LNCAP (cell line): ENCODE measurements around the gene KRTAP3-2.

Experiments used
- TF ChIP-seq, protein P1 (sequence below): fragments of 450-650 bp; IDR thresholded peaks from 2 replicates; pipeline ENCODE4 v1.5.1; 2017; ENCODE audit warnings: mild to moderate bottlenecking

KRTAP3-2 gene

DNA sequence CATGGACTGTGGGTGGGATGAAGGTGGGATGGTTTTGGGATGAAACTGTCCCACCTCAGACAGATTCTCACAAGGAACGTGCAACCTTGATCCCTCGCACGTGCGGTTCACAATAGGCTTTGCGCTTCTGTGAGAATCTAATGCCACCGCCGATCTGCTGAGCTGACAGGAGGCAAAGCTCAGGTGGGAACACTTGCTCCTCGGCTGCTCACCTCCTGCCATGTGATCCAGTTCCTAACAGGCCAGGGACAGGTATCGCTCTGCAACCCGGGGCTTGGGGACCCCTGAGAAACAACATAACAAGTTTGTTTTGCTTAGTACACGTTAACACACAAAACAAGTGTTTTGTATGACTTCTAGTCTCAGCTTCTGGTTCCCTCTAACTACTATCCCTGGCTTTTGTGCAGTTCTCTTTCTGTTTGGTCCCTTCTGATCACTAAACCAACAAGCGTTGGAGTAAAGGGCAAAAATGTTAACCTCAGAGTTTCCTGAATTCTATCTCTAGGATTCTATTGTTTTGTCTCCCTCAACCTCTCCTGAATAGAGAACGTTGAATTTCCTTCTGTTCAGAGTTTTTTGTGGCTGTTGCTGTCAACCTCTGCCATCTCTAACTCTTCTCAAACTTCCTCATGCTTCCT, 17.0 kb upstream of the KRTAP3-2 start:
- TF ChIP-seq, protein P1, sequence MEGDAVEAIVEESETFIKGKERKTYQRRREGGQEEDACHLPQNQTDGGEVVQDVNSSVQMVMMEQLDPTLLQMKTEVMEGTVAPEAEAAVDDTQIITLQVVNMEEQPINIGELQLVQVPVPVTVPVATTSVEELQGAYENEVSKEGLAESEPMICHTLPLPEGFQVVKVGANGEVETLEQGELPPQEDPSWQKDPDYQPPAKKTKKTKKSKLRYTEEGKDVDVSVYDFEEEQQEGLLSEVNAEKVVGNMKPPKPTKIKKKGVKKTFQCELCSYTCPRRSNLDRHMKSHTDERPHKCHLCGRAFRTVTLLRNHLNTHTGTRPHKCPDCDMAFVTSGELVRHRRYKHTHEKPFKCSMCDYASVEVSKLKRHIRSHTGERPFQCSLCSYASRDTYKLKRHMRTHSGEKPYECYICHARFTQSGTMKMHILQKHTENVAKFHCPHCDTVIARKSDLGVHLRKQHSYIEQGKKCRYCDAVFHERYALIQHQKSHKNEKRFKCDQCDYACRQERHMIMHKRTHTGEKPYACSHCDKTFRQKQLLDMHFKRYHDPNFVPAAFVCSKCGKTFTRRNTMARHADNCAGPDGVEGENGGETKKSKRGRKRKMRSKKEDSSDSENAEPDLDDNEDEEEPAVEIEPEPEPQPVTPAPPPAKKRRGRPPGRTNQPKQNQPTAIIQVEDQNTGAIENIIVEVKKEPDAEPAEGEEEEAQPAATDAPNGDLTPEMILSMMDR, result no peak

DNA sequence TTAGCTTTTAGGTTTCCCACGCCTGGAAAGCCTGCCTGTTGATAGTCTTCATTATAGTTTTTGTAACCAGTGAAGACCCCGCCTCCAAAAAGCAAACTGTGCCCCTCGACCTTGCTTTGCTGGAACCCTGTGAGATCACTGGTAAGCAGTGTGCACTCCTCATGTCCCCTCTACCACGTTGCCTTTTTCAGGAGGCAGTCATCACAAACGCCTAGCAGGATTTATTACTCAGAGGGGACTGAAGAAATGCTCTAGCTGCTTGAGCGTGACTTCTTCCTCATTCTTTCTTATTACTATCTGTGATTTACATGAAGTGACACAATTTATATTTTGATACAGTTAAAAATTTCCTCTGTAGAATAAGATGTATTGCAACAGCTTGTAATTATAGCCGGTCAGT, 15.7 kb upstream of the KRTAP3-2 start:
- TF ChIP-seq, protein P1, result no peak

DNA sequence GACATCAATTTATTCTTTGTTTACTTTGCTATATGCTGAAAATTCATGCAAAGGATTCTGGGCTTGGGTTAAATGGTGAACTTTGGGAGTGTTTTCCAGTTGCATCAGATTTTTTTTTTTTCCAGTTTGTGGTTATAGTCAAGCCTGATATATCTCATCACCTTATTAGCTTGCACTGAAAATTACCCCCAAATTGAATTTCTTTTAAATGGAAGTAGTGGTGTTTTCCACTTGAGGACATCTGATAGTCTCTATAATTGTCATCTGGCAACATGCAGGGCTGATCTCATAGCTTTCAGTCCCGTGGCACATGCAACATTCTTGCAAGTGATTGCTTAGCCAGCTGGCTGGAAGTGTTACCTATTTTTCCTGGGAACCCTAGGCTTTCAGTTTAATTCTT, 13.9 kb upstream of the KRTAP3-2 start:
- TF ChIP-seq, protein P1, result no peak

DNA sequence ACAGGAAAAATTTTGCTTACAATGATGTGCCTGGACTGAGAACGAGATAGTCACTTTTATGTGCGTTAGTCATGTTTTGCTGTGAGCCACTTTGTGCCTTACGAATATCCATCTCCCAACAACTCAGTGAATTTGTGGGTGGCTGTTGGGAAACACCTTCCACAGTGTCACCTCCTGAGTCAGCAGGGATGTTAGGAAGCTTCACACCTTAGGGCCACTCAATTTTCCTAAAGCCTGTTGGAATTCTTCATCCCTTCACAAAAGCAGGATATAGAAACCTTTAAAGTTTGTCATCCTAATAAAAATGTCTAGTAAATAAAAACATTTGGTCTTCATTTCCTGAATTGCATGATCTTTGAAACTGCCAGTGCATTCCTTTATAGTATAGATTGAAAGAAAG, 13.5 kb upstream of the KRTAP3-2 start:
- TF ChIP-seq, protein P1, result no peak

DNA sequence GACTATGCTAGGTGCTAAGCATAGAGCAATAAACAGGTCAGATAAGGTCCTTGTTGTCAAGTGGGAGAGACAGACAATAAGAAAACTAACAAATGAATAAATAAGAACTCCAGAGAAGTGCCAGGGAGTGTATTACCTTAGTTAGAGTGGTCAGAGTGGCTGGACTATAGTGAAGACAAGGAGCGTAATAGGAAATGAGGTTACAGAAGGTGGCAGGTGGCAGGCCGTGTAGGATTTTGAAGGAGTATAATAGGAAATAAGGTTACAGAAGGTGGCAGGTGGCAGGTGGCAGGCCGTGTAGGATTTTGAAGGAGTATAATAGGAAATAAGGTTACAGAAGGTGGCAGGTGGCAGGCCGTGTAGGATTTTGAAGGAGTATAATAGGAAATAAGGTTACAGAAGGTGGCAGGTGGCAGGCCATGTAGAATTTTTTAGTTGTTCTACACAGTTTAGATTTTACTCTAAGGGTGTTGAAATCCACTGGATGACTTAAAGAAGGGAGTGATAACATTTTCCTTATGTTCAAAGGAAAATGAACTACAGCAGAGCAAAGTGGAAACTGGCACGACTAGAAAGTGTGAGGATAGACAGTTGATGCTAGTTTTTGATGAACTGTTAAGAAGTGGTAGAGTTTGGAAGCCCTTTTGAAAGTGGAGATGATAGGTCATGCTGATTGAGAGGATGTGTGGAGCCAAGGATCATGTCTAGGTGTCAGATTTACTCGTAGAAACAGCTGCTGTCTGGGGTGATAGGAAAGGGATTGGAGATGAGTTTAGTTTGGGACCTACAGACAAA, 12.8 kb upstream of the KRTAP3-2 start:
- TF ChIP-seq, protein P1, result no peak

DNA sequence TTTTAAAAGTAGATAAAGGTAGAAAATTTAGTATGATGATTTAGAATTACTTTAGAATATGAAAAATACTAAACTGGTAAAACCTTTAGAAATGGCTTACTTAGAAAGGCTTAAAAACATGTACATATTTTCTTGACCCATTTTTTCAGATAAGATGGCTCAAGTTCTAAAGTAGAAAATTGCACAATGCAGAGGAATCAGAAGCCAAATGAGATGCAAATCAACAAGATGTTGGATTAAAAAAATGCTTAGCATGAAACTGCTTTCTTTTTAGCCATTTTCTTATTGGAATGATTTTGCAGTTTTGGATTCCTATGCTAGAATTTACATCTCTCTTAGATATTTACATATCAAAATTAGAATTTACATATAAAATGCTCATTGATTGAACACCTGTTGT, 10.7 kb upstream of the KRTAP3-2 start:
- TF ChIP-seq, protein P1, result no peak

DNA sequence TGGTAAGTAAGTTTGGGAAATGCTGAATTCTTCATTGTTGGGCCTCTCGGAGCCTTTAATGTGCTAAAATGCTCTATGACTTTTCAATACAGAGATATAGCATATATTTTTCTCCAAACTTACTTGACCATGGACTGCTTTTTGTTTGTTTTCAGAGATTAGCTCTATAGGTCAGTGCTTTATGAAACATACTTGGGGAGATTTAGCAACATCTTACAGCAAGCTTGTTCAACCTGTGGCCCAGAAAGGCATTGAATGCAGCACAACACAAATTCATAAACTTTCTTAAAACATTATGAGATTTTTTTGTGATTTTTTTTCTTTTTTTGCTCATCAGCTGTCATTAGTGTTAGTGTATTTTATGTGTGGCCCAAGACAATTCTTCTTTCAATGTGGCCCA, 10.2 kb upstream of the KRTAP3-2 start:
- TF ChIP-seq, protein P1, result no peak
